Effector CD8-positive, alpha-beta T cell (primary cell): ENCODE measurements around the gene MROH2B.
"Not testable (repeated sequence)": the region's sequence is repeated elsewhere in the genome, so short reads cannot be mapped to it uniquely, and the experiment has no call there.

Experiments used
- DNase-seq: peaks from one replicate; lab custom pipeline; 2025; lab: John Stamatoyannopoulos, UW

The MROH2B gene

DNA sequence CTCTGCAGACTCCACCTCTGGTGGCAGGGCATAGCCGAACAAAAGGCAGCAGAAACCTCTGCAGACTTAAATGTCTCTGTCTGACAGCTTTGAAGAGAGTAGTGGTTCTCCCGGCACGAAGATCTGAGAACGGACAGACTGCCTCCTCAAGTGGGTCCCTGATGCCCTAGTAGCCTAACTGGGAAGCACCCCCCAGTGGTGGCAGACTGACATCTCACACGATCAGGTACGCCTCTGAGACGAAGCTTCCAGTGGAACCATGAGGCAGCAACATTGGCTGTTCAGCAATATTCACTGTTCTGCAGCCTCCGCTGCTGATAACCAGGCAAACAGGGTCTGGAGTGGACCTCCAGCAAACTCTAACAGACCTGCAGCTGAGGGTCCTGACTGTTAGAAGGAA, 48.5 kb downstream of the MROH2B start:
- DNase-seq: not testable (repeated sequence)

DNA sequence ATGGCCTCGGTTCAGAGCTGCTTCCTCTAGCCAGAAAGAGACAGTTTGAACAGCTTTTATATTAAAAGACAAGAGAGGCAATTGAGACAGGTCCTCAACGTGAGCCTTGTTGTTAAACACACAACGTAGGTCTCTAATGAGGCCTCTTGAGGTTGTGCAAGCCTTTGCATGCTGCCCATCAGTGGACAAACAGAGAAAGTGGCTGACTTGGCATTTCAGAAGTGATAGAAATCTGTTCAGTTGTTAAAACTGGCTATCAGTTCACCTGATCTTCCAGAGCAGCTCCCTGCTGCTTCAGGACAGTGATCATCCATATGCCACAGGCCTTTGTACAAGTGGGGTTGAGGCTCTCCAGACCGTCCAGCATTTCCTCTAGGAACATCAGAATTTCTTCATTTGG, 58.8 kb downstream of the MROH2B start:
- DNase-seq: no peak

DNA sequence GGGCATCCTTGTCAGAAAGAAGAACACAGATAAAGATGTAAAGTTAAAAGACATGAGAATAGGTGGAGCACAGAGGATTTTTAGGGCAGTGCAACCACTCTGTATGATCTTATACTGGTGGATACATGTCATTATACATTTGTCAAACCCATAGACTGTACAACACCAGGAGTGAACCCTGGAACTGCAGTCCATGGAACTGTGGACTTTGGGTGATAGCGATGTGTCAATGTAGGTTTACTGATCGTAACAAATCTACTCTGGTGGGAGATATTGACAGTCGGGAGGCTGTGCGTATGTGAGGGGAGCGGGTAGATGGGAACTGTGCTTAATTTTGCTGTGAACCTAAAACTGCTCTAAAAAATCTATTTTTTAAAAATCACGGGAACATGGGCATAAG, 60.6 kb downstream of the MROH2B start:
- DNase-seq: no peak

DNA sequence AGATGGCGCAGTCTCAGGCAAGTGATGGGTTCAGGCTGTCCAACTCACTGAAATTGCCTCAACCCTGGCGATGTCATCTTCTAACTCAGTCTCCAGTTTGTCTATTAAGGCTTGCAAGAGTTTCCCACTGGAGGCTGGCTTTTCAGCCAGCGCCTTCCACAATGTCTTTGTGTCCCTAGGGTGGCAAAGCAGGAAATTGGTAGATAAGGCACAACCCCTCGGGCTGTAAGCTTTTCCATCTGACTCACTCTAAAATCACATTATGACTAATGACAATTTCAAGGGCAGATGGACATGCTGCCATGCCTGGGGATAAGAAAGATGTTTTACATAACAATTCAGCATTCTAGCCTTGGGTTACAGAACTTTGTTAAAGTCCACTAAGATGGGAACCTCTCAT, 61.9 kb downstream of the MROH2B start:
- DNase-seq: no peak

DNA sequence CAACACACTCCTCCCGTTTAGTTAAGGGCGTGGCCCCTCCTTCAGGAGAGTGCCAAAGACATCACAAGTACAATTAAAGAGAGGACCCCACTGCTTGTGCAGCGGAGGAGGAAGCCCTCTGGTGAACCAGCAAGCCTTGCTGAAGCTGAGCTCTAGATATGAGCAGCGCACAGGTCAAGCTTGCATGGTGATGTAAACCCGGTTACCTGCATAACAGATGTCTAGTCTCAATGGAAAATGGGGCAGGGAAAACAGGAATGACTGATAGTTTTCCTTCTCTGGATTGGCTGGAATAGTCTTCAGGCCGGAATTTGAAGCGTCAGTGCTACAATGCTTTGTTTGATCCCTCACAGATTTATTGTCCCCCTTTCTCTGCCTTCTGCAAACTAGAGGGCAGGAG, 66.2 kb downstream of the MROH2B start:
- no peak for DNase-seq

DNA sequence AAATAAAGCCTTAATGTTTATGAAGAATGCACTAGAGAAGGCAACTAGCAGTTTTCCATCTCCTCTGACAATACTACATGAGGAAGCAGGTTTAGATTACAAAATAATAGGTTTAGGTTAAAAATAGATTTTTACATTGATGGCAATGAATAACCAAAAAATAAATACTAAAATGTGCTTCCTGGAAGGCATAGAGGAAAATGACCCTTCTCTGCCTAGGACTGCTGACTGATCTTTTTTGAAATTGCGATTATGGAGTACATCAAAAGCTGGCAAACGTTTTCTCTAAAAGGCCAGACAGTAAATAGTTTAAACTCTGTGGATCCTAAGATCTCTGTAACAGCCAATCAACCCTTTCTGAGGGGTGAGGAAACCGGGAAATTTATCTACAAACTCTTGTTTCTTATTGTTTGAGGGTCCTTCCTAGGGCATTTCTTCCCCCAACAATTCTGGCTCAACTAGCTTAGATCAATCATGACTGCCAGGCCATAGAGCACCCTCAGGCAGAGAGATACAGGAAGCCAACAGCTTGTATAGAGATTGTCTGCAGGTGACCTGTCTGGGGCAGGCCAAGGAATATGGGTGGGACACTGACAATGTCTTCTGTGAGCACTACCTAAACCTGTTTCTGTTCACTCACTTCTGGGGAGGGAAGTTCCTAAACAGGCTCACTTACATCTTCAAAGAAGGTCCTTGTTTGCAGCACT, 67.3 kb downstream of the MROH2B start:
- DNase-seq: no peak

DNA sequence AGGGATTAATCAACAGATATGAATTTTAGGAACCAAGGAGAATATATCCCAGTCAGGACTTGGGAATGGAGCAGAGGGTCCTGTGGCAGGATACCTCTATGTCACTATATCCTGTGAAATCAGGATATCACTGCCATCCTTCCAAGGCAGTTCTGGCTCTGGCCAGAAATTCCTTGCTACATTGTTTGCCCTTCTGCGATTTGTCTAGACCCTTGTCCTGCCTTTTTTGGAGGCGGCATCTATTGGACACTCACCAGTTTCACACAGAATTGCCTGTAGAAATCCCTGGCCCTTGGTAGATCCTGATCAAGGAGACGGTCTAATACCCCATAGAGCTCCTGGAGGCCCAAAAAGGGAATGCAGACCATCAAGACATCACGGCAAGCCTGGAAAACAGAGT, 71.2 kb downstream of the MROH2B start:
- DNase-seq: no peak

DNA sequence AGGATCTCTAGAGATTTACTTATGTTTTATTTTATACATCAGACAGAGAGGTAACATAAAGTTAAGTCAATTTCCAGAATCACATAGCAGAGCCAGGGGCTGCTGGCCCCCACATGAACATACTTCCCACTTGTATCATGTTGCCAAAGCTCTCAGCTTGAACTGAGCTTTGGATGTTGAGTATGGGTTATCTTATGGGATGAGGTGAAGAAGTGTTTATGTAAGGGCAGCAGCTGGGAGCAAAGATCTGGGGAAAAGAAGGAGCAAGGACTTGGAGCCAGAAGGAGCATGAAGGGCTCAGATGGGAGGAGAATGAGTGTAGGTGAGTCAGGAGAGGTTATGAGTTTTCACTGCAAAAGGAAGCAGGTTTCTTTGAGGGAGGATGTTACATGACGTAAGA, 72.0 kb downstream of the MROH2B start:
- DNase-seq: no peak

DNA sequence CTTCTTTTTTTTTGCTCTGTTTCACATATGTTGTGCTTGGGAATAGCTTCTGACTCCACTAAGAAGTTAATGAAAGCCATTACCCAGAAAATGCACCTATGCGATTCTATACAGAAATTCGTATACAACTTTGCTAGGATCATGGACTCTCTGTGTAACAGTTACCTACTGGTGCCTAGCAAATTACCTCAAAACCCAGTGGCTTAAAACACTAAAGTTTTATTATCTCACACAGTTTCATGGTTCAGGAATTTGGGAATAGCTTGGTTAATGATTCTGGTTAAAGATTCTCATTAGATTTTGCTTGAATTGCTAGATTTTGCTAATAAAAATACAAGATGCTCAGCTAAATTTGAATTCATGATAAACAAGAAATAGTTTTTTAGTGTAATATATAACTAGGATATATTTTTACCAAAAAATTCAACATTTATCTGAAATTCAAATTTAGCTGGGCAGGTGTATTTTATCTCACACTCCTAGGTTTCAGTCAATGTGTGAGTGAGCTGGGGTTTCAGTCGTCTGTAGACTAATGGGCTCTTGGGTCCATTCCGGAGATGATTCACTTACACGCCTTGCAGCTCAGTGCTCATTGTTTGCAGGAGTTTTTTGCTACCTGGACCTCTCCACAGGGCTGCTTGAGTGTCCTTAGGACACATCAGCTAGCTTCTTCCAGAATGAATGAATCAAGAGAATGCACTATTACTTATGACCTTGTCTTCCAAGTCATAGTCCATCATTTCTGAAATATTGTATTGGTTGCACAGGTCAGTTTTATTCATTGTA, 75.1 kb downstream of the MROH2B start:
- DNase-seq: no peak

DNA sequence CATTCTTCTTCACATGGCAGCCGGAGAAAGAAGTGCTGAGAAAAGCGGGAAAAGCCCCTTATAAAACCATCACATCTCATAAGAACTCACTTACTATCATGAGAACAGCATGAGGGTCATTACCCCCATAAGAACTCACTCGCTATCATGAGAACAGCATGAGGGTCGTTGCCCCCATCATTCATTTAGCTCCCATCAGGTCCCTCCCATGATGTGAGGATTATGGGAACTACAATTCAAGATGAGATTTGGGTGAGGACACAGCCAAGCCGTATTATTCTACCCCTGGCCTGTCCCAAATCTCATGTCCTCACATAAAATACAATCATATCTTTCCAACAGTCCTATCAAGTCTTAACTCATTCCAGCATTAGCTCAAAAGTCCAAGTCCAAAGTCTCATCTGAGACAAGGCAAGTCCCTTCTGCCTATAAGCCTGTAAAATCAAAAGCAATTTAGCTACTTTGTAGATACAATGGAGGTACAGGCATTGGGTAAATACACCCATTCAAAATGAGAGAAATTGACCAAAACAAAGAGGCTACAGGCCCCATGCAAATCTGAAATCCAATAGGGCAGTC, 79.1 kb downstream of the MROH2B start:
- DNase-seq: no peak

DNA sequence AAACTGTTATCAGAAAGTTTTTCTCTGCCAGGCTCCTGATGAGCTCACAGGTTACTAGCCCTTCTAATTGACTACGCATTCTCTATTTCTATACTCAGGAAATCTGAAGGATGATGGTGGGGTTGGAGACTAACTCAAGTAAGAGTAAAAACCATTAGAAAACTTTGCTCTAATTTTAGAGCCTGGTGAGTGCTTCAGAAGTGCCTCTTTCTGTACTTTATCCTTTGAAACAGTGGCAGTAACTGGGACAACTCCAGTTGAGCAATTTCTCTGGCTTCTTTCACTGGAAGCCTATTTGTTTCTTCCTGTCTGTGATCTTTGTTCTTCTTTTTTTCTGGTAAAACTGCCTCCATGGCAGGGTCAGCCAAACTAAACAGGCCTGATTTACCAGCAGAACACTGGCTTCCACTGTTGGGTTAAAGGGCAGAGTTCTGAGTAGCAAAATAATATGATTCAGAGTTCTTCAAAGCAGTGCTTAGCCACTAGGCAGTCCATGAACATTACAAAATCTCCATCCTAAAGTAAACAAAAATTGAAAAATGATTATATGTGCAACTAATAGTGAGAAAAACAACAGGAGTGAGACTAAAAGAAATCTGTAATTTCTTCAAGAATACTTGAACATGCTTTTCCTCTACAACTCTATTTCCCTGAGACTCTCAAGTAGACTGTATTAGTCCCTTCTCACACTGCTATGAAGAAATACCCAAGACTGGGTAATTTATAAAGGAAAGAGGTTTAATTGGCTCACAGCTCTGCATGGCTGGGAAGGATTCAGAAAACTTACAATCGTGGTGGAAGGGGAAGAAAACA, 79.8 kb downstream of the MROH2B start:
- no peak for DNase-seq

DNA sequence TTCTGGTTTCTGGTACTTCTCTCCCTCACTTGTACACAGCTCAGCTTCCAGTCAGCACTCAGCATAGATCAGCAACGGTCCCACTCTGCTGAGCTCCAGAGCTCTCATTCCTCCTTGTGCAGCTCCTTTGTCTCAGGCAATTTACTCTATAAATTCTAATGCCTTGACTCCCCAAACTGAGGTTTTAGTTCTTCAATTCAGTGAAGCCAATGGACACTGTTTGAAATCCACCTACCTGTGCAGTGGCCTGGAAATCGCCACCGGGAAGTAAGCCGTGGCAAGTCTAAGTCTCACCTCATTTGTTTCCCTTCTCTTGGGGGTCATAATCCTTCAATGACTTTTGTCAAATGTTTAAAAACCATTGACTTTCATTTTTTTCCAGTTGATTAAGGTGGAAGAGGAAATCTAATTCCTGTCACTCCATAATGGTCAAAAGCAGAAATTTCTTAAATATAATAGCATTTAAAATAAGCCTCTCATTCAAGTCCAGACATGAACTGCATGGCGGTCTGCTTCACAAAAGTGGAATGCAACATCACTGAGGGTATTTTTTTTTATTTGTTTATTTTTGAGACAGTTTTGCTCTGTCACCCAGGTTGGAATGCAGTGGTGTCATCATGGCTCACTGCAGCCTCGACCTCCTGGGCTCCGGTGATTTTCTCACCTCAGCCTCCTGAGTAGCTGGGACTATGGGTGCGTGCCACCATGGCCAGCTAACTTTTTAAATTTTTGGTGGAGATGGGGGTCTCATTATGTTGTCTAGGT, 82.2 kb downstream of the MROH2B start:
- no peak for DNase-seq

DNA sequence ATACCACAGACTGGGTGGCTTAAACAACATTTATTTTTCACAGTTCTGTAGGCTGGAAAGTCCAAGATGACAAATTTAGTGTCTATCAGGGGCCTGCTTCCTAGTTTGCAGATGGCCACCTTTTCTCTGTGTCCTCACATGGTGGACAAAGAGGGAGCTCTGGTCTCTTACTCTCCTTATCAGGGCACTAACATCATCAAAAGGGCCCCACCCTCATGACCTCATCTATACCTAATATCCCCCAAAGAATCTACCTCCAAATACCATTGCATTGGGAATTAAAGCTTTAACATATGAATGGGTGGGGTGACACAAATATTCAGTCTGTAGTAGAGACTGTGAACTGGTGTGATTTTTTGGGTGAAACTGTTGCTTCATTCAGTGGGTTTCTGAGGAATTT, 83.8 kb downstream of the MROH2B start:
- DNase-seq: no peak

DNA sequence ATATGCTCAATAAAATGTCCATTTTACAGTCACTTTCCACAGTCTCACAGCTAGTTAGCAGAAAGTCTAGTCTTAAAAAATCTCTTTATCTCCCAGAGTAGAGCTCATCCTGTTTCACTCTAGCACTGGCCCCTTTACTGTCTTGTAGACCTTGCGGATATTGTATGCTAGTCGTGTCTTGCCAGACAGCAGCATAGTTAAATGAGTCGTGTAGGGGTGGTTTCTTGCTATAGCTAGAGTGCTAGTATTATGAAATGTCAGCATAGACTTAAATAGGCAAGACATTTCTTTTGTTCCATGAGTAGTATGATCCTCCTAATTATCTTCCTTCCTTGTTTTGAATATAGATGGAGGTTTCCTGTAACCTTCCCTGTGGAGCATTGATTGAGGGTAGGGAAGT, 84.5 kb downstream of the MROH2B start:
- no peak for DNase-seq

DNA sequence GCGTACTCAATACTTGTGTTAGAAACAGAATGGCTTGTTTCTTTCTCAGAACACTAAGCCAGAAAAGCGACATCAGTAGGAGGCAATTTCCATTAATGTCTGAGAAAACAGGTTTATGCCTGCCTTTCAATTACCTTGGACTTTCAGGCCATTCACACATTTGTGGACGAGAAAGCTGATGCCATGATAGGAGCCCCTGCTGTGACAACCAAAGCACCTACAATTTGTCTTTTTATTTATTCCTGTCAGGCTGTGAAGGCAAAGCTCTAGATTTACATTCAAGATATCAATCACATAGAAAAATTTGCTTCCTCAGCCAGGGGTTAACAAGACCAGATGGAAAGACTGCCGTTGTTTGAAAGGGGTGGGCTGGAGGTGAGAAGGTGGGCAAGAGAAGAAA, 85.6 kb downstream of the MROH2B start:
- DNase-seq: no peak

DNA sequence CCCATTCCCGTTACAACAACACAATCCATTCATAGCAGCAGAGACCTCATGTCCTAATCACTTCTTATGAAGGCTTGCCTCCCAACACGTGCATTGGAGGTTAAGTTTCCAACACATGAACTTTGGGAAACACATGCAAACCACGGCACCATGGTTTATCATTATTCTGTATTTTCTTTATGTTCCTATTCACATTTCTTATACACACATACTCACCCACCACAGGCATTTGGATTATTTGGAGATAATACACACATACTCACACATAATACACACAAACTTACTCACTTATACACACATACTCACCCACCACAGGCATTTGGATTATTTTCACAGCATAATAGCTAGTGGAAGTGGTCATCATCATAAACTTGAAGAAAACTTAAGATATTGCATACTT, 86.3 kb downstream of the MROH2B start:
- DNase-seq: no peak

DNA sequence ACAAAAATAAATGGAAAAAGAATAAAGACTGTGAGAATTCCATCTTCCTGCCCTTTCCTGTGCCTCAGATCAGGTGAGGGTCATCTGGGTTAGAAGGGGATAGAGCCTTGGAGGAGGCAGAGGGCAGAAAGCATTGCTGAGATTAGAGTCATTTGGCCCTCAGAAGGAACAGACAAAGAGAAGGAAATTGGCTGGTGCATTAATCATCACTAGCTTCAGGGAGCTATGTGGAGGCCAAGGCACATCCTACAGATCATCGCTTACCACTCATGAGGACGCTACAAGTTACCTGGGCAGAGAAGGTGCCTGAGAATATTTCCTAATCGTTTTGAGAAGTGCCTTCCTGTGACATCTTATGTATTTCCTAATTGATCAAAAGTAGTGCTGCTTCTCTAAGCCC, 87.4 kb downstream of the MROH2B start:
- no peak for DNase-seq

DNA sequence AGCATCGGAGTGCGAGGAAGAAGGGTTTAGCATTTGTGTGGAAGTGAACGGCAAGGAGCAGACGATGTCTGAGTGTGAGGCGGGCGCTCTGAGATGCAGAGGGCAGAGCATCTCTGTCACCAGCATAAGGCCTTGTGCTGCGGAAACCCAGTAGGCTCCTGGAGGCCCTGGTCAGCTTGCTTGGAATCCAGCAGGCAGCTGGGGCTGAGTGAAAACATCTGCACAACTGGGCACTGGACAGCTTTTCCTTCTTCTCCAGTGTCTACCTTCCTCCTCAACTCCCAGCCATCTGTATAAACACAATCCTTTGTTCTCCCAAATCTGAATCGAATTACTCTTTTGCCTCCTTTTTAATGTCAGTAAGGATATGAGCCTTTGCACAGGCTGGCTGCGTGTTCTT, 89.7 kb downstream of the MROH2B start:
- DNase-seq: no peak

DNA sequence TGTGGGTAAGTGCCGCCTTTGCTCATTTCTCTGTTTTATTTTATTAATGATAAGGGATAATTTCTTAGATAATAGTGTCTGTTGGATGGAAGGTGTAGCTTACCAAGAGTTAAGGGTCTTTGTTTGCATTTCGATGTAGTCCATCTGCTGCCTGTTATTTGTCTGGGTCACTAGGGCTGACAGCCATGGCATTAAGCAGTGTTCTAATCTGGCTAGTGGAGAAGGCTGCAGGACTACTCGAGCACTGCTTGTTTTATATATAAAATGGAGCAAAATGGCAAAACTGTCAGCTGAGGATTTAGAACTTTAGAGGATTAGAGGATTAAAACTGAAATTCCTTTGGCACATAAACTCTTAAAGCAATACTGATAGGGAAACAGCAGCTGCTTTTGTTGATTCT, 94.3 kb downstream of the MROH2B start:
- DNase-seq: no peak

DNA sequence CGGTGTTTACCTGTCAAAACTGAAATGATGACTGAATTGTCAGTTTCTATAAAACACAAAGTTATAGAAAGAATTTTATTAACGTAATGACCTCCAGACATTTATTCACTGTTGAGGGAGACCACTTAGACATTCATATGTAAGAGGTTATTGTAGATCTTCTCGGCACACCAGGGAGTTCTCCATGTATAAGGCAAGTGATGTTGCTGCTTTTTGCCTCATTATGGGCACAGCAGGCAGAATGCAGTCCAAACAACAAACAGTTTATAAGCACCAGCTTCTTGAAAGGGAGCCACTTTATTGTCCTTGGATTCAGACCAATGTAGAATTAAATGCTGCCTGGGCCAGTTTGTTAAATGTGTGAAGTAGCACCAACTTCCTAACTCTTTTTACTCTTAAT, 95.1 kb downstream of the MROH2B start:
- no peak for DNase-seq

DNA sequence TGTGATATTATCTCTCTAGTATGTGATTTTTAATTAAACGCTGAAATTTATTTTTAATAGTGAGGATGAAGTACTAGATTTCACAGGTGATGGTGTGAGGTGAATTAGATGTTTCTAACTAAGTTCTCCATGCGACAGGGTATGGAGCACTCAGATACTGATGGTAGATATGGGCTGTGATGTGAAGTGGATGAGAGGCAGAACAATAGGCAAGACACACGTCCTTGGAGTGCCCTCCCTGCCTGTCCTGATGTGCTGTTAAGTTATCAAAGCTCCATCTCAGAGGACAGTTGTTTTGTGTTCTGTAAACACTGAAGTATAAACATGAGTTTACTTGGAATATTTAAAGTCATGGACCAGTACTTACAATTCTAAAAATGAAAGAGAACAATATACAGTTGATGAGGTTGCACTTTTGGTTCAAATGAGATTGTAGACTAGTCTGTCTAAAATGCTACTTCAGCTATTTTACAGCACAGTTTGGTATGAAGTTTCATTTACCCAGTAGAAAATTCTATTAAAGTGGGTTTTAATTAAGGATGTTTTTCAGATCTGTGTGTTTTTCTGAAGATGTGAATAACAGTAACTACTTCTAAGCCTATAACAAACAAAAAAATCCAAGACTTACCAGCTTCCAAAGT, 97.7 kb downstream of the MROH2B start:
- DNase-seq: no peak
